ENCODE data around the gene LCA5L. TPM values are rescaled to one million over a fixed set of nuclear protein-coding genes. Genes with fewer than 3 reads are reported as not detected.

LCA5L gene
- not detected for polyA plus RNA-seq (2012; ENCODE audit: insufficient read depth, insufficient read length, low read depth)

GRCh38 chr21:39445321-39446269 is at the start of gene LCA5L:
Gene LCA5L (minus strand): TSS chr21:39445778. CDS start chr21:39428493, 17,285 bp downstream.
- Histone ChIP-seq H3K4me3 (ENCODE audit: low read depth, low read length) (peak within 1 kb of the TSS; percentile 71), H3K9me3 (no peaks in the 10 kb centered on the region; the same call in 1 of the 2 replicates), H3K27me3 (peaks cover 7% of the 10 kb centered on the region; the same call in 1 of the 2 replicates), H3K36me3 (no peaks in the 10 kb centered on the region), H3K4me1 (peaks cover 6% of the 10 kb centered on the region)
- DNase-seq = peak; percentile 93
- TF ChIP-seq, protein P1, sequence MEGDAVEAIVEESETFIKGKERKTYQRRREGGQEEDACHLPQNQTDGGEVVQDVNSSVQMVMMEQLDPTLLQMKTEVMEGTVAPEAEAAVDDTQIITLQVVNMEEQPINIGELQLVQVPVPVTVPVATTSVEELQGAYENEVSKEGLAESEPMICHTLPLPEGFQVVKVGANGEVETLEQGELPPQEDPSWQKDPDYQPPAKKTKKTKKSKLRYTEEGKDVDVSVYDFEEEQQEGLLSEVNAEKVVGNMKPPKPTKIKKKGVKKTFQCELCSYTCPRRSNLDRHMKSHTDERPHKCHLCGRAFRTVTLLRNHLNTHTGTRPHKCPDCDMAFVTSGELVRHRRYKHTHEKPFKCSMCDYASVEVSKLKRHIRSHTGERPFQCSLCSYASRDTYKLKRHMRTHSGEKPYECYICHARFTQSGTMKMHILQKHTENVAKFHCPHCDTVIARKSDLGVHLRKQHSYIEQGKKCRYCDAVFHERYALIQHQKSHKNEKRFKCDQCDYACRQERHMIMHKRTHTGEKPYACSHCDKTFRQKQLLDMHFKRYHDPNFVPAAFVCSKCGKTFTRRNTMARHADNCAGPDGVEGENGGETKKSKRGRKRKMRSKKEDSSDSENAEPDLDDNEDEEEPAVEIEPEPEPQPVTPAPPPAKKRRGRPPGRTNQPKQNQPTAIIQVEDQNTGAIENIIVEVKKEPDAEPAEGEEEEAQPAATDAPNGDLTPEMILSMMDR (IDR thresholded peaks at IDR 0.05; ENCODE audit: low read depth, low read length) = no peak

- H3K4me3 ChIP-seq (ENCODE audit: low read depth, low read length) = no peak overlapping the region
- no peak for DNase-seq
- TF ChIP-seq, protein P1 (IDR thresholded peaks at IDR 0.05; ENCODE audit: low read depth, low read length) = no peak
Observed at GRCh38 chr21:39489380-39489924, 43.9 kb upstream of the LCA5L start.

DNA sequence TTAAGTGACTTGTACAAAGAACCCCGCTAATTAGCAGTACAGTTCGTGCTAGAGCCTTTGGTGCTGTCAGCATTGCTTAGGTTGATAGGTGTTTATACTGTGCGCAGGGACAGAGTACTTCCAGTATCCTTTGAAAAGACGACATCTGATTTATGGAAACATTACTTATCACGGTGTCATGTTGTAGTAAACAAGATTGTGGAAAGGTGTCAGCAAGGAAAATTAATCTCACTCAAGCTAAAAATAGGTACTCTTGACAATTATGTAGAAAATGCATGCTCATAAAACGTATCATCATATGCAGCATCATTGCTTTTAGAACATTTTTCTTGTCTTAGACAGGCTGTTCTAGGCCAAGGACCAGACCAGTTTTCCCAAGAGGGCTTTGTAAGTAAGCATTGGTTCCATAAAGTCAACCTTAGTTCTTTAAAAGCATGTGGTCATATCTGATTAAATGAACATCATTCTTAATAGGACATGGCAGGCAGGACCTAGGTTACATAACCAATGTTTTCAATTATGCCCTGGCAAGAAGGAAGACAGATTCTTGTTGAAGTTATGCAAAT is 39.2 kb upstream of the LCA5L start:
- Histone ChIP-seq H3K4me1 (no peaks in the 10 kb centered on the region), H3K27me3 (no peaks in the 10 kb centered on the region), H3K36me3 (no peaks in the 10 kb centered on the region), H3K4me3 (ENCODE audit: low read depth, low read length) (no peak overlapping the region), H3K9me3 (no peaks in the 10 kb centered on the region)
- TF ChIP-seq, protein P1 (IDR thresholded peaks at IDR 0.05; ENCODE audit: low read depth, low read length) = no peak
- no peak for DNase-seq

More at GRCh38 chr21:39489380-39489924, 43.9 kb upstream of the LCA5L start:
- no peaks in the 10 kb centered on the region for H3K36me3 ChIP-seq
- H3K27me3 ChIP-seq = no peaks in the 10 kb centered on the region
- no peaks in the 10 kb centered on the region for H3K4me1 ChIP-seq
- no peaks in the 10 kb centered on the region for H3K9me3 ChIP-seq

DNA sequence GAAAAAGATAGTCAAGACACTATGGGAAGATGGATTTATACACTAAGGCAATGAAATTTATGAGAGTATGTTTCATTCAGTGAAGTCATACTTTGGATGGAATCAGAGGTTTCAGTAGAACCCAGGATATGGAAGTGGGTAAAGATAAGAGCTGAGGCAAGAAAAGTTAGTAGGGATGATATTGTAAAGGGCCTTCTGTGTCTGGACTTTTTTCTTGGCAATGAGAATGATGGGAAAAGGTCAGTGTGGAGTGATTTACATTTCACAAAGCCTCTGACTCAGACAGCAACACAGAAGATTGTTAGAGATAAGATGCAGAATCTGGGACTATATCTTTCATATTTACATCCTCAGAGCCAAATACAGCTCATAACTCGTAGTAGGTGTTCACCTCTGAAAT is 38.3 kb upstream of the LCA5L start:
- TF ChIP-seq, protein P1 (IDR thresholded peaks at IDR 0.05; ENCODE audit: low read depth, low read length) = no peak
- no peaks in the 10 kb centered on the region for H3K9me3 ChIP-seq
- H3K4me1 ChIP-seq = no peaks in the 10 kb centered on the region
- no peaks in the 10 kb centered on the region for H3K36me3 ChIP-seq
- no peaks in the 10 kb centered on the region for H3K27me3 ChIP-seq
- DNase-seq = no peak
- H3K4me3 ChIP-seq (ENCODE audit: low read depth, low read length) = no peak overlapping the region

DNA sequence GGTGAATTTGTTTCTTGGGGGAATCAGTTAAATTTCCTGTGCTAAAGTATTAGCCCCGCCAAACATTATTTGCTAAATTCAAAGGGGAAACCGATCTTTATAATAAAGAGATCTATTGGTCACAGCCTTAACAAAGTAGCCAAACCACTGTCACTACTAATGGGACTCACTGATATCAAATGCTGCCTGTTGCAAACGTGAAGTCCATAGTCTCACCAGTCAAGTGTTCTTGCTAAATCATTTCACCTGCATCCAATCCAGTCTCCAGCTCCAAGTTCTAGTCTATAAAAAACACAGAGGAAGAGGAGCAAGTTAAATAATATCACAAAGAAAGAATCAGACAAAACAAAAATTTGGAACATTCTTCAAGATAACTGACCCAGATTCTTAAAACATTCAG is 36.3 kb upstream of the LCA5L start:
- DNase-seq = no peak
- Histone ChIP-seq H3K4me3 (ENCODE audit: low read depth, low read length) (no peak overlapping the region), H3K9me3 (no peaks in the 10 kb centered on the region), H3K36me3 (no peaks in the 10 kb centered on the region), H3K27me3 (no peaks in the 10 kb centered on the region), H3K4me1 (no peaks in the 10 kb centered on the region)
- TF ChIP-seq, protein P1 (IDR thresholded peaks at IDR 0.05; ENCODE audit: low read depth, low read length) = no peak
